Measurements from ENCODE around the gene TUBGCP6. TPM values are rescaled to one million over a fixed set of nuclear protein-coding genes. Genes with fewer than 3 reads are reported as not detected.

TUBGCP6 gene
- total RNA-seq, 1 experiment from 2014 or later, result 38.6 TPM

DNA sequence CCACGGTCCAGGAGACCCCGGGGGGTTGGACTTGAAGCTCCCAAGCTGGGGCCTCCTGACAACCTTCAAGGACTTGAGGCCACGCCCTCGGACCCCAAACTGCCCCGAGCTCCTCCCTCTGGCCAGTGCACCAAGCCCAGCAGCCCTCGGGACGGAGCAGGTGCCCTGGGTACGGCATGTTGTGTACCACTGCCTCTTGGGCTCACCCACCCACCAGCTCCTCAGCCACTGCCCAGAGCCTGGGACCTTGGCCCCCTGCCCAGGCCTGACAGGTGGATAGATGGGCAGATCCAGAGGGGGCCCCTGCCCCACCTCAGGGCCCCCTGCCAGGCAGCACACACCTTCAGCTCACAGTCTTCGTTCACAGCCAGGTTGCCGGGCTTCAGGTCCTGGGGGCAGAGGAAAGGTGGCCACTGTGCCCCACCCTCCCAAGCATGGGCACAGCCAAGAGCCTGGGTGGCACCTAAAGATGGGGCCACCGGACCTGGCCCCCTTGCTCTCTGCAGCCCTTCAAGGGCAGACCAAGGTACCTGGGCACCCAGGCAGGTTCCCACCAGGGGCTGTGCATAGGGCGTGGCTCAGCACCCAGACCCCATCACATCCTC is 11.5 kb upstream of the TUBGCP6 start:
- Histone ChIP-seq H3K27ac (ENCODE audit: low read depth, low read length) (no peak overlapping the region), H3K4me3 (replicated peaks in 1 of 2; ENCODE audit: low read depth in 1 of 2, low read length in 2 of 2) (no peak overlapping the region), H3K79me2 (ENCODE audit: insufficient read depth, low read length) (peaks cover 28% of the 10 kb centered on the region), H2AFZ (ENCODE audit: low read depth, low read length, poor library complexity, severe bottlenecking) (no peak overlapping the region), H3K9ac (ENCODE audit: low read length) (no peak overlapping the region), H3K9me2 (ENCODE audit: insufficient read depth) (no peaks in the 10 kb centered on the region), H3K4me2 (ENCODE audit: low read length) (no peak overlapping the region), H3K36me3 (ENCODE audit: control insufficient read depth in 1 of 2, insufficient read depth in 2 of 2, low read length in 2 of 2) (peaks cover 0 to 11% of the 10 kb centered on the region in 2 experiments; a peak in 2 of 4 replicates), H3K27me3 (ENCODE audit: insufficient read depth, low read length) (no peaks in the 10 kb centered on the region), H3K4me1 (ENCODE audit: control insufficient read depth in 1 of 2, insufficient read depth in 2 of 2, low read length in 2 of 2) (peaks cover 3 to 25% of the 10 kb centered on the region in 2 experiments; a peak in 3 of 4 replicates), H4K20me1 (ENCODE audit: insufficient read depth) (no peaks in the 10 kb centered on the region), H3K9me3 (ENCODE audit: control insufficient read depth in 1 of 2, insufficient read depth in 1 of 2, low read depth in 1 of 2, low read length in 2 of 2) (no peaks in the 10 kb centered on the region)
- no TSS peak for BruUV-seq (replicated peaks)
- no peak for DNase-seq (ENCODE audit: low read depth, low spot score)
- ChIA-PET RAD21 (ENCODE audit: low non-redundant PET in 1 of 2, low total read pairs in 2 of 2, uncharacterized antibody in 2 of 2, unreplicated experiment in 2 of 2) (no interaction called here), POLR2A (no interaction called here), CTCF (no interaction called here)
- intact Hi-C loops (cut with micrococcal nuclease), result no loop called here
- TF ChIP-seq SP1 (IDR thresholded peaks at IDR 0.05; ENCODE audit: low read depth) (no peak), FOSL1 (IDR thresholded peaks at IDR 0.05; ENCODE audit: low read depth) (no peak), RAD21 (IDR thresholded peaks at IDR 0.05; ENCODE audit: low read depth) (no peak), POLR2AphosphoS5 (IDR thresholded peaks at IDR 0.05; ENCODE audit: low read depth, low read length) (no peak), YY1 (IDR thresholded peaks at IDR 0.05; ENCODE audit: extremely low read depth, insufficient replicate concordance, low read depth, low read length) (no peak), EZH2phosphoT487 (IDR thresholded peaks at IDR 0.05; ENCODE audit: borderline replicate concordance) (no peak)
- no peak for ATAC-seq

DNA sequence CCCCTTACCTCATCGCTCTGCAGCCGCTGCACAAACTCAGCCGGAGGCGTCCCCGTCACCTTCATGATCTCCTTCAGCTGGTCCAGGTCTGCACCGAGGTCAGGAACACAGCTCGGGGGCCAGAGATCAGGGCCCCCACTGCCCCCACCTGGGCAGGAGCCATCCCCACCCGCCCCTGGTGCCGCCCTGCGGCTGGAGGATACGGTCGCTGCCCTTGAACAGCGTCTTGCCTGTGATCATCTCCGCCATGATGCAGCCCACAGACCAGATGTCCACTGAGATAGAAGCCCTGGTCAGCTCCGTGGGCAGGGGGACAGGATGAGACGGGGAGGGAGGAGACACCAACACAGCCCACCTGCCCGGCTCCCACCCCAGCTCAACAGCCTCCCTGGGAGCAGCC is 10.8 kb upstream of the TUBGCP6 start:
- intact Hi-C loops (cut with micrococcal nuclease), result no loop called here
- no peak overlapping the region for H3K9ac ChIP-seq (ENCODE audit: low read length)
- H3K4me3 ChIP-seq (replicated peaks in 1 of 2; ENCODE audit: low read depth in 1 of 2, low read length in 2 of 2), result no peak overlapping the region
- H4K20me1 ChIP-seq (ENCODE audit: insufficient read depth), result no peaks in the 10 kb centered on the region
- H3K9me2 ChIP-seq (ENCODE audit: insufficient read depth), result no peaks in the 10 kb centered on the region
- no peak overlapping the region for H3K4me2 ChIP-seq (ENCODE audit: low read length)
- peaks cover 0 to 11% of the 10 kb centered on the region in 2 experiments; a peak in 2 of 4 replicates for H3K36me3 ChIP-seq (ENCODE audit: control insufficient read depth in 1 of 2, insufficient read depth in 2 of 2, low read length in 2 of 2)
- BruUV-seq (replicated peaks), result no TSS peak
- H3K4me1 ChIP-seq (ENCODE audit: control insufficient read depth in 1 of 2, insufficient read depth in 2 of 2, low read length in 2 of 2), result peaks cover 3 to 28% of the 10 kb centered on the region in 2 experiments; a peak in 3 of 4 replicates
- no peak overlapping the region for H2AFZ ChIP-seq (ENCODE audit: low read depth, low read length, poor library complexity, severe bottlenecking)
- ChIA-PET RAD21 (ENCODE audit: low non-redundant PET in 1 of 2, low total read pairs in 2 of 2, uncharacterized antibody in 2 of 2, unreplicated experiment in 2 of 2) (no interaction called here), POLR2A (no interaction called here), CTCF (no interaction called here)
- H3K9me3 ChIP-seq (ENCODE audit: control insufficient read depth in 1 of 2, insufficient read depth in 1 of 2, low read depth in 1 of 2, low read length in 2 of 2), result no peaks in the 10 kb centered on the region
- no peaks in the 10 kb centered on the region for H3K27me3 ChIP-seq (ENCODE audit: insufficient read depth, low read length)
- ATAC-seq (no peak), DNase-seq (ENCODE audit: low read depth, low spot score) (no peak)
- peaks cover 25% of the 10 kb centered on the region for H3K79me2 ChIP-seq (ENCODE audit: insufficient read depth, low read length)
- H3K27ac ChIP-seq (ENCODE audit: low read depth, low read length), result no peak overlapping the region
- TF ChIP-seq, protein P1, sequence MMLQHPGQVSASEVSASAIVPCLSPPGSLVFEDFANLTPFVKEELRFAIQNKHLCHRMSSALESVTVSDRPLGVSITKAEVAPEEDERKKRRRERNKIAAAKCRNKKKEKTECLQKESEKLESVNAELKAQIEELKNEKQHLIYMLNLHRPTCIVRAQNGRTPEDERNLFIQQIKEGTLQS (IDR thresholded peaks at IDR 0.05), result no peak
- no peak for TF ChIP-seq TCF7L2 (IDR thresholded peaks at IDR 0.05; ENCODE audit: borderline replicate concordance, extremely low read depth, insufficient read depth, insufficient read length)
- no peak for TF ChIP-seq EGR1 (IDR thresholded peaks at IDR 0.05; ENCODE audit: low read depth)
- TF ChIP-seq ZFX (IDR thresholded peaks at IDR 0.05), result no peak
- TF ChIP-seq FOSL1 (IDR thresholded peaks at IDR 0.05; ENCODE audit: low read depth), result no peak
- no peak for TF ChIP-seq CEBPB (IDR thresholded peaks at IDR 0.05; ENCODE audit: low read depth)
- no peak for TF ChIP-seq SRF (IDR thresholded peaks at IDR 0.05; ENCODE audit: low read depth)
- no peak for TF ChIP-seq JUND (IDR thresholded peaks at IDR 0.05)
- TF ChIP-seq SP1 (IDR thresholded peaks at IDR 0.05; ENCODE audit: low read depth), result no peak
- no peak for TF ChIP-seq ZNF274 (IDR thresholded peaks at IDR 0.05; ENCODE audit: low read depth, low read length)
- TF ChIP-seq EZH2phosphoT487 (IDR thresholded peaks at IDR 0.05; ENCODE audit: borderline replicate concordance), result no peak
- TF ChIP-seq POLR2A (IDR thresholded peaks at IDR 0.05; ENCODE audit: borderline replicate concordance, extremely low read depth, insufficient read depth, insufficient read length), result no peak
- TF ChIP-seq EZH2 (IDR thresholded peaks at IDR 0.05), result no peak
- TF ChIP-seq, protein P2, sequence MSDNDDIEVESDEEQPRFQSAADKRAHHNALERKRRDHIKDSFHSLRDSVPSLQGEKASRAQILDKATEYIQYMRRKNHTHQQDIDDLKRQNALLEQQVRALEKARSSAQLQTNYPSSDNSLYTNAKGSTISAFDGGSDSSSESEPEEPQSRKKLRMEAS (IDR thresholded peaks at IDR 0.05), result no peak
- TF ChIP-seq RAD21 (IDR thresholded peaks at IDR 0.05; ENCODE audit: low read depth), result no peak
- TF ChIP-seq, protein P3, sequence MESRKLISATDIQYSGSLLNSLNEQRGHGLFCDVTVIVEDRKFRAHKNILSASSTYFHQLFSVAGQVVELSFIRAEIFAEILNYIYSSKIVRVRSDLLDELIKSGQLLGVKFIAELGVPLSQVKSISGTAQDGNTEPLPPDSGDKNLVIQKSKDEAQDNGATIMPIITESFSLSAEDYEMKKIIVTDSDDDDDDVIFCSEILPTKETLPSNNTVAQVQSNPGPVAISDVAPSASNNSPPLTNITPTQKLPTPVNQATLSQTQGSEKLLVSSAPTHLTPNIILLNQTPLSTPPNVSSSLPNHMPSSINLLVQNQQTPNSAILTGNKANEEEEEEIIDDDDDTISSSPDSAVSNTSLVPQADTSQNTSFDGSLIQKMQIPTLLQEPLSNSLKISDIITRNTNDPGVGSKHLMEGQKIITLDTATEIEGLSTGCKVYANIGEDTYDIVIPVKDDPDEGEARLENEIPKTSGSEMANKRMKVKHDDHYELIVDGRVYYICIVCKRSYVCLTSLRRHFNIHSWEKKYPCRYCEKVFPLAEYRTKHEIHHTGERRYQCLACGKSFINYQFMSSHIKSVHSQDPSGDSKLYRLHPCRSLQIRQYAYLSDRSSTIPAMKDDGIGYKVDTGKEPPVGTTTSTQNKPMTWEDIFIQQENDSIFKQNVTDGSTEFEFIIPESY (IDR thresholded peaks at IDR 0.05; ENCODE audit: extremely low read depth, insufficient replicate concordance, low read length), result no peak

All from HCT116 (cell line).